OCI-LY1 (cell line): Measurements from ENCODE around the gene DCAF16.

Experiments
- H2AFZ ChIP-seq: fragments of 200-600 bp; sonication (generic), shearing (Covaris generic); 2 replicates; pipeline ENCODE4 v1.6.0; 2014; ENCODE audit warnings: antibody characterized with exemption, mild to moderate bottlenecking, low read length
- H3F3A ChIP-seq: fragments of 200-600 bp; sonication (generic), shearing (Covaris generic); 2 replicates; pipeline ENCODE4 v1.6.0; 2014; ENCODE audit warnings: mild to moderate bottlenecking, antibody characterized with exemption, low read length, moderate library complexity; ENCODE audit not compliant: insufficient read depth
- H3K27ac ChIP-seq: fragments of 200-600 bp; sonication (generic); 2 replicates; pipeline ENCODE4 v1.5.1; 2014; ENCODE audit warnings: low read length, mixed run types, mild to moderate bottlenecking, low read depth; ENCODE audit not compliant: poor library complexity, severe bottlenecking
- H3K27me3 ChIP-seq: fragments of 200-600 bp; sonication (generic); 2 replicates; pipeline ENCODE4 v1.6.0; 2014; ENCODE audit warnings: antibody characterized with exemption, mild to moderate bottlenecking, low read length, moderate library complexity; ENCODE audit not compliant: insufficient read depth
- H3K36me3 ChIP-seq: fragments of 200-600 bp; sonication (generic); 2 replicates; pipeline ENCODE4 v1.6.1; 2014; ENCODE audit warnings: mild to moderate bottlenecking, antibody characterized with exemption, low read length, moderate library complexity, mixed read lengths; ENCODE audit not compliant: insufficient read depth
- H3K4me1 ChIP-seq: fragments of 200-600 bp; sonication (generic); 2 replicates; pipeline ENCODE4 v1.5.1; 2014; ENCODE audit warnings: mild to moderate bottlenecking, low read length, moderate library complexity; ENCODE audit not compliant: insufficient read depth, severe bottlenecking
- H3K4me2 ChIP-seq: fragments of 200-600 bp; sonication (generic), shearing (Covaris generic); 2 replicates; pipeline ENCODE4 v1.6.1; 2014; ENCODE audit warnings: low read length
- H3K4me3 ChIP-seq: fragments of 200-600 bp; sonication (generic); 2 replicates; pipeline ENCODE4 v1.5.1; 2014; ENCODE audit warnings: low read length, low read depth, mild to moderate bottlenecking, mixed read lengths; ENCODE audit not compliant: poor library complexity, severe bottlenecking
- H3K79me2 ChIP-seq: fragments of 200-600 bp; shearing (Covaris generic); 2 replicates; pipeline ENCODE4 v1.6.1; 2016; ENCODE audit warnings: mixed run types, low read length, mixed read lengths; ENCODE audit not compliant: insufficient read depth
- H3K9ac ChIP-seq: fragments of 200-600 bp; sonication (generic), shearing (Covaris generic); 2 replicates; pipeline ENCODE4 v1.6.1; 2014; ENCODE audit warnings: mild to moderate bottlenecking, low read length, mixed read lengths
- H3K9me2 ChIP-seq: fragments of 200-600 bp; sonication (generic), shearing (Covaris generic); 2 replicates; pipeline ENCODE4 v1.6.1; 2014; ENCODE audit warnings: low read depth, mild to moderate bottlenecking, low read length, mixed read lengths
- H3K9me3 ChIP-seq: fragments of 200-600 bp; shearing (Covaris generic); 2 replicates; pipeline ENCODE4 v1.6.1; 2014; ENCODE audit warnings: low read length, mixed read lengths
- H4K20me1 ChIP-seq: fragments of 200-600 bp; sonication (generic), shearing (Covaris generic); 2 replicates; pipeline ENCODE4 v1.6.0; 2016; ENCODE audit warnings: mild to moderate bottlenecking, low read length; ENCODE audit not compliant: insufficient read depth
- CTCF ChIP-seq: fragments of 200-600 bp; sonication (generic), shearing (Covaris generic); IDR thresholded peaks from 2 replicates; pipeline ENCODE4 v1.5.1; 2017; ENCODE audit warnings: mild to moderate bottlenecking, antibody characterized with exemption, low read length, moderate library complexity, mixed read lengths
- EZH2 ChIP-seq: fragments of 200-600 bp; sonication (generic), shearing (Covaris generic); IDR thresholded peaks from 2 replicates; pipeline ENCODE4 v1.8.0; 2017; ENCODE audit warnings: borderline replicate concordance, mixed run types, mild to moderate bottlenecking, antibody characterized with exemption, low read length, moderate library complexity, mixed read lengths

The DCAF16 gene

GRCh38 chr4:17788956-17789355 is 21.6 kb downstream of the DCAF16 start:
- Histone ChIP-seq H3K9me3 (no peaks in the 10 kb centered on the region), H3K9me2 (no peaks in the 10 kb centered on the region), H3K4me2 (no peak overlapping the region), H3K4me1 (no peaks in the 10 kb centered on the region), H3K27me3 (no peaks in the 10 kb centered on the region), H4K20me1 (no peaks in the 10 kb centered on the region), H3K36me3 (no peaks in the 10 kb centered on the region; the same call in 1 of the 2 replicates), H3K79me2 (no peaks in the 10 kb centered on the region), H2AFZ (no peak overlapping the region), H3K9ac (no peak overlapping the region), H3K4me3 (no peak overlapping the region), H3F3A (no peaks in the 10 kb centered on the region), H3K27ac (no peak overlapping the region)
- no peak for TF ChIP-seq CTCF
- TF ChIP-seq EZH2 = no peak

GRCh38 chr4:17787315-17787714 is 23.2 kb downstream of the DCAF16 start:
- no peak overlapping the region for H3K9ac ChIP-seq

GRCh38 chr4:17786567-17786966 is 24.0 kb downstream of the DCAF16 start:
- Histone ChIP-seq H3K36me3 (no peaks in the 10 kb centered on the region), H3F3A (no peaks in the 10 kb centered on the region), H3K4me2 (no peak overlapping the region), H3K9ac (no peak overlapping the region), H3K79me2 (no peaks in the 10 kb centered on the region), H3K4me1 (no peaks in the 10 kb centered on the region), H3K4me3 (no peak overlapping the region), H3K9me3 (no peaks in the 10 kb centered on the region), H4K20me1 (no peaks in the 10 kb centered on the region), H2AFZ (no peak overlapping the region), H3K27me3 (no peaks in the 10 kb centered on the region), H3K9me2 (no peaks in the 10 kb centered on the region), H3K27ac (no peak overlapping the region)
- TF ChIP-seq CTCF (no peak), EZH2 (no peak)

More at GRCh38 chr4:17787315-17787714, 23.2 kb downstream of the DCAF16 start:
- no peaks in the 10 kb centered on the region for H3F3A ChIP-seq
- H3K9me3 ChIP-seq = no peaks in the 10 kb centered on the region
- H3K9me2 ChIP-seq = no peaks in the 10 kb centered on the region
- no peak overlapping the region for H3K27ac ChIP-seq
- TF ChIP-seq EZH2 = no peak
- no peak for TF ChIP-seq CTCF
- H3K79me2 ChIP-seq = no peaks in the 10 kb centered on the region
- no peaks in the 10 kb centered on the region for H4K20me1 ChIP-seq
- no peak overlapping the region for H3K4me3 ChIP-seq
- no peaks in the 10 kb centered on the region for H3K4me1 ChIP-seq
- H3K4me2 ChIP-seq = no peak overlapping the region
- no peaks in the 10 kb centered on the region for H3K36me3 ChIP-seq
- H2AFZ ChIP-seq = no peak overlapping the region
- no peaks in the 10 kb centered on the region for H3K27me3 ChIP-seq
